Erythroblast (primary cell): ENCODE data around the gene FILIP1L.

Experiments
- GATA1 ChIP-seq: IDR thresholded peaks from 2 replicates; pipeline ENCODE4 v1.6.1; 2011; ENCODE audit warnings: low read depth, mild to moderate bottlenecking, control low read depth, low read length, moderate library complexity
- POLR2A ChIP-seq: IDR thresholded peaks from 2 replicates; pipeline ENCODE4 v1.6.1; 2011; ENCODE audit warnings: mild to moderate bottlenecking, low read length

- no peak for TF ChIP-seq POLR2A
- TF ChIP-seq GATA1: no peak
These were observed 15.6 kb downstream of the FILIP1L start for GRCh38 chr3:100098784-100099070.
